ENCODE results near the gene SMIM24.

DNA sequence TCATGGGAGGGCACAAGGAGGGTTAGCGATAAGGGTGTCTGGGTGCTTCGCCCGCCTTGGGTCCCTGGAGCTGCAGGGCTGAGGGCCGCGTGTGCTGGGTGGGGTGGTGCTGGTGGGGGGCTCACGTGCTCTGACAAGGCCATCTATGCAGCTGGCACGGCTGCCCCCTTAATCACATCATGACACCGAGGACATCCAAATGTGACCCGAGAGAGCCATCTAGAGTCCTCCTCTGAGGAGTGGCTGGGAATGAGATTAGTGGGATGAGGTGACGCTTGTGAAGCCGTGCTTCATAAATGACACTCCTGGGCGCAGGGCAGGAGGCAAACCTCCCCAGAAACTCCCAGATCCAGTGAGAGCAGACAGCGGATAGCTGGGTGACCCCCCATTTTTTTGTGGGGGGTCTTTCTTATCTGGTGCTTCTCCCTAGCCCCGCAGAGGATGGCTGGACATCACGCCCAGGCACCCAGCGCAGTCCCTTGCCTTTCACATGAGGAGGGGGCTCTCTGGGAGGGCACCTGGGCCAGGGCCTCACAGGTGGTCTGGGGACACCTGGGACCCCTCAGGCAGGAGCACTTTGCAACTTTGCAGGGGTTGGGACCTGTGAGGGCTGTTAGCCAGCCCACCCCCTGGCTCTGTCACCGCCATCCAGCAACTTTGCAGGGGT is 32.4 kb upstream of the SMIM24 start:
- TF ChIP-seq, protein P1, sequence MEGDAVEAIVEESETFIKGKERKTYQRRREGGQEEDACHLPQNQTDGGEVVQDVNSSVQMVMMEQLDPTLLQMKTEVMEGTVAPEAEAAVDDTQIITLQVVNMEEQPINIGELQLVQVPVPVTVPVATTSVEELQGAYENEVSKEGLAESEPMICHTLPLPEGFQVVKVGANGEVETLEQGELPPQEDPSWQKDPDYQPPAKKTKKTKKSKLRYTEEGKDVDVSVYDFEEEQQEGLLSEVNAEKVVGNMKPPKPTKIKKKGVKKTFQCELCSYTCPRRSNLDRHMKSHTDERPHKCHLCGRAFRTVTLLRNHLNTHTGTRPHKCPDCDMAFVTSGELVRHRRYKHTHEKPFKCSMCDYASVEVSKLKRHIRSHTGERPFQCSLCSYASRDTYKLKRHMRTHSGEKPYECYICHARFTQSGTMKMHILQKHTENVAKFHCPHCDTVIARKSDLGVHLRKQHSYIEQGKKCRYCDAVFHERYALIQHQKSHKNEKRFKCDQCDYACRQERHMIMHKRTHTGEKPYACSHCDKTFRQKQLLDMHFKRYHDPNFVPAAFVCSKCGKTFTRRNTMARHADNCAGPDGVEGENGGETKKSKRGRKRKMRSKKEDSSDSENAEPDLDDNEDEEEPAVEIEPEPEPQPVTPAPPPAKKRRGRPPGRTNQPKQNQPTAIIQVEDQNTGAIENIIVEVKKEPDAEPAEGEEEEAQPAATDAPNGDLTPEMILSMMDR (IDR thresholded peaks at IDR 0.05) = no peak
- TF ChIP-seq POLR2A (IDR thresholded peaks at IDR 0.05) = no peak
